HG02759 (cell line): ENCODE results near the gene ANKRD16.
"Not testable (repeated sequence)": the region's sequence is repeated elsewhere in the genome, so short reads cannot be mapped to it uniquely, and the experiment has no call there.

Experiments used
- ATAC-seq: cut with Tn5 transposase; IDR thresholded peaks from one replicate; pipeline ENCODE4 v1.9.1; 2021; ENCODE audit warnings: mild to moderate bottlenecking, moderate library complexity; ENCODE audit not compliant: unreplicated experiment

ANKRD16 gene

DNA sequence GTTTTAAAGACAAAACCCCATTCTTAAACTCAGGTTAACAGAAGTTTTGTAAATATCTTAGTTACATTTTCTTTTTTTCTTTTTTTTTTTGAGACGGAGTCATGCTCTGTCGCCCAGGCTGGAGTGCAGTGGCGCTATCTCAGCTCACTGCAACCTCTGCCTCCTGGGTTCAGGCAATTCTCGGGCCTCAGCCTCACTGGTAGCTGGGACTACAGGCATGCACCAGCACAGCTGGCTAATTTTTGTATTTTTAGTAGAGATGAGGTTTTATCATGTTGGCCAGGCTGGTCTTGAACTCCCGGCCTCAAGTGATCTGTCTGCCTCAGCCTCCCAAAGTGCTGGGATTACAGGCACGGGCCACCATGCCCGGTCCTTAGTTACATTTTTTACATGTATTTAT is 12.7 kb downstream of the ANKRD16 start:
- ATAC-seq, result not testable (repeated sequence)

DNA sequence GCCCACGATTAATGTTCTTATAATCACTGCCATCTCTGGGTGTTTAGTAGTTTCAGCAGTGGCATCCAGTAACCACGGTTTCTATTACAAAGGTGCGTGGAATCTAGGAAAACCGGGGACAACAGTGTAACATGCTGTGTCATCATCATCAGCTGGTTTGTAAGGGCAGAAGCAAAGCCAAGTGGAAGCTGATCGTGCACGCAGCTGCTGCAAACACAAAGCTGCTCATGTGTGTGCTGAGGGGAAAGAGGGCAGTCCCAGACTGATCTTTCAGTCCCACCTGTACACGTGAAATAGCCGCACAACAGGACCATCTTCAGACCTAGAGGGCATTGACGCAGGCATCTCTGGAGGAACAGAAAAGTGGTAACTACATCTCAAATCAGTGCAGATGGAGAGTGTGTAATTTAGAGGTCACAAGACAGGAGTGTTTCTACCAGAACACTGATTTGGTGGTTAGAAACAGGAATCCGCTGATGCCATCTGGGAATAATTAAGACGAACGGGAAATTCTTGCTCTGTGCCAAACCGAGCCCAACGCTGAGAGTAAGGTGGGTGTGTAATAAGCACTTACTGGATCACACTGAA is 13.4 kb downstream of the ANKRD16 start:
- ATAC-seq, result no peak

DNA sequence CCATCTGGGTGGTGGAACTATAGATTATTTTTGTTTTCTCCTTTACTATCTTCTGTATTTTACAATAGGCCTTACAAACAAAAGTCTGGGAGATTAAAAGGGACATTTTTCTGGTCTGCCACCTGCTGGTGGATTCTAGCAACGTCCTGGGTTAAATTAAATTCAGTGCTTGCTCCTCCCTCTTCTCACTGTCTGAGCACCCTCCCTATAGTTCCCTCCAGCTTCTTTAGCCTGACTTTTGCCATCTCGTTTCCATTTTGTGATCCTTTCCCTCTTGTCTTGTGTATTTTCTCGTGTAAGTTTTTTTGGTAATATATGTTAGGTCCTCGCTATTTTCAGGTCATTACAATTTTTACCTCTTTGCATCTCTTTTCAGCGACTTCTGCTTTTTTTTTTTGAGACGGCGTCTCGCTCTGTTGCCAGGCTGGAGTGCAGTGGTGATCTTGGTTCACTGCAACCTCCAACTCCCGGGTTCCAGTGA is 16.1 kb downstream of the ANKRD16 start:
- peak; percentile 80 for ATAC-seq

DNA sequence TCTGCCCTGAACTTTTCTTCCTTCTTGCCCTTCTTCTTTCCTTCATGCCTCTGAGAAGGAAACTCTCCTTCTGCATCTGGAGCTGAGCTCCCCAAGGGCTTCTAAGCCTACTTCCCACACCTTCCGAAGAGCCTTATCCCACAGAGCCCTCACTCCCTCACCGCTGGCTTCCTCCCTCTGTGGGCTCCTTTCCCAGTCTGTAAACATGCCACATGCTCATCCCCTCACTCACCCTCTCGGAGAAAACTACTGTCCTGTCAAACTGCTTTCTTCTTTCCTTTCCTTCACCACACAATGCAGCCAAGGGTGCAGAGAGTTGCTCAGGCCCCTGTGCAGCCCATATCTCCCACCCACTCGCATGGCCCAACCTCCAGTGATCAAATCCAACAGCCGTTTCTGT is 18.1 kb downstream of the ANKRD16 start:
- ATAC-seq, result no peak

DNA sequence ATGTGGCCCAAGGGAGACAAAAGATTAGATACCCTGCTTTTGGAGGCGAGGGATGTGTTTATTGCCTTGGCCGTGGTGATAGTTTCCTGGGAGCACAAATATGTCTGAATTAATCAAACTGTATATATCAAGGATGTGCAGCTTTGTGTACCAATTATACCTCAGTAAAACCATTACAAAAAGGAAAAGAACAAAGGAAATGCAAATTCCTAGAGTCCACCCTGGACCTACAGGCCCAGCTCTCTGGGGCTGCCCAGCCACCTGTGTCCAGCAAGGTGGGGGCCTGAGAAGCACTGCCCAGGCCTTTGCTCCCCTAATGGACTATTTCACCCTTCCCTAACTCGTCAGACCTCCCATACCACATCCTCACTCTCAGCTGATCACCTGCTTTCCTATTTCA is 20.5 kb downstream of the ANKRD16 start:
- no peak for ATAC-seq

DNA sequence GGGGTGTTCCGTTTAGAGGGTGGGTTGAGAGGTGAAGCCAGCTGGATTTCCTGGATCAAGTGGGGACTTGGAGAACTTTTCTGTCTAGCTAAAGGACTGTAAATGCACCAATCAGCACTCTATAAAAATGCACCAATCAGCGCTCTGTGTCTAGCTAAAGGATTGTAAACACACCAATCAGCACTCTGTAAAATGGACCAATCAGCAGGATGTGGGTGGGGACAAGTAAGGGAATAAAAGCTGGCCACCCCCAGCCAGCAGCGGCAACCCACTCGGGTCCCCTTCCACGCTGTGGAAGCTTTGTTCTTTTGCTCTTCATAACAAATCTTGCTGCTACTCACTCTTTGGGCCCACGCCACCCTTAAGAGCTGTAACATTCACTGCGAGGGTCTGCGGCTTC is 21.3 kb downstream of the ANKRD16 start:
- ATAC-seq, result not testable (repeated sequence)

DNA sequence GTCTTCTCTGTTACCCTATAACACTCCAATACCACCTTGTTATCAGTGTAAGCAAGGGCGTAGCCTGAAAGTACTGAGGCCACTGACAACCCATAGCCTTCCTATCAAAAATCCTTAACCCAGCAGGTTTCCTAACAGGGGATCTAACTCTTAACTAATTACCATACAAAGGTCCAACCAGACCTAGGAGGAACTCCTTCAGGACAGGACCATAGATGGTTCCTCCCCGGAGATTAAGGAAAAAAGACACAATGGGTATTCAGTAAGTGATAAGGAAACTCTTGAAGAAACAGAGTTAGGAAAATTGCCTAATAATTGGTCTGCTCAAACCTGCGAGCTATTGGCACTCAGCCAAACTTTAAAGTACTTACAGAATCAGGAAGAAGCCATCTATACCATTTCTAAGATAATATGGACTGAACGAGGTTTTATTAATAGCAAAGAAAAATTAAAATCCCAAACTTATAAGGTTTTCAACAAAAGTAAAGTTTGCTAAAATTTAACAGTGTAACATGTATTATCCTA is 22.5 kb downstream of the ANKRD16 start:
- not testable (repeated sequence) for ATAC-seq

DNA sequence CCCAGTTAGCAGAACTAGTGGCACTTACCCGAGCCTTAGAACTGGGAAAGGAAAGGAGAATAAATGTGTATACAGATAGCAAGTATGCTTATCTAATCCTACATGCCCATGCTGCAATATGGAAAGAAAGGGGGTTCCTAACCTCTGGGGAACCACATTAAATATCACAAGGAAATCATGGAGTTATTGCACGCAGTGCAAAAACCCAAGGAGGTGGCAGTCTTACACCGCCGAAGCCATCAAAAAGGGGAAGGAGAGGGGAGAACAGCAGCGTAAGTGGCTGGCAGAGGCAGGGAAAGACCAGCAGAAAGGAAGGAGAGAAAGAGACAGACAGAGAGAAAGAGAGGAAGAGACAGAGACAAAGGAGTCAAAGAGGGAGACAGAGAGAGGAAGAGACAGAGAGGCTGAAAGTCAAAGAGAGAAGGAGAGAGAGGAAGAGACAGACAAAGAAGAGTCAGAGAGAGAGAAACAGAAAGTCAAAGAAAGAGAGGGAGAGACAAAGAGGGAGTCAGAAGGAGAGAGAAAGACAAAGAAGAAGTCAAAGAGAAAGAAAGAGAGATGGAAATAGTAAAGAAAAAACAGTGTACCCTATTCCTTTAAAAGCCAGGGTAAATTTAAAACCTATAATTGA is 23.1 kb downstream of the ANKRD16 start:
- ATAC-seq, result not testable (repeated sequence)

DNA sequence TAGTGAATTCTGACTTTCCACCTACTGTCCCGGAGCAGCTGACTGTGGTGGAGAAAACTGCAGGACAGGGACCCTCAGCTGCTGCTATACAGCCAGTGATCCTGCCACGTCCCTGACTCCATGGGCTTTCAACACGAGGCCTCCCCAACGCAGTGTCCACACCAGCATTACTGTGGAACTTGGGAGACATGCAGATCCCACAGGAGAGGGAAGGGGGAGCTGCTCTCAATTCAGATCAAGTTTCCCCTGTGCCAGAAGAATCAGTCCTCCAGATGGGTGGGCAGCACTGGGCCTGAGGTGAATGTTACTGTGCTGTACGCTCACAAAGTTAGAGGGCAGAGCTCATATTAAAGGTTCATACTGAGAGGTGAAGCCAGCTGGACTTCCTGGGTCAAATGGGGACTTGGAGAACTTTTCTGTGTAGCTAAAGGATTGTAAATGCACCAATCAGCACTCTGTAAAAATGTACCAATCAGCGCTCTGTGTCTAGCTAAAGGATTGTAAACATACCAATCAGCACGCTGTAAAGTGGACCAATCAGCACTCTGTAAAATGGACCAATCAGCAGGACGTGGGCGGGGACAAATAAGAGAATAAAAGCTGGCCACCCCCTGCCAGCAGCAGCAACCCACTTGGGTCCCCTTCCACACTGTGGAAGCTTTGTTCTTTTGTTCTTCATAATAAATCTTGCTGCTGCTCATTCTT is 26.6 kb downstream of the ANKRD16 start:
- not testable (repeated sequence) for ATAC-seq

DNA sequence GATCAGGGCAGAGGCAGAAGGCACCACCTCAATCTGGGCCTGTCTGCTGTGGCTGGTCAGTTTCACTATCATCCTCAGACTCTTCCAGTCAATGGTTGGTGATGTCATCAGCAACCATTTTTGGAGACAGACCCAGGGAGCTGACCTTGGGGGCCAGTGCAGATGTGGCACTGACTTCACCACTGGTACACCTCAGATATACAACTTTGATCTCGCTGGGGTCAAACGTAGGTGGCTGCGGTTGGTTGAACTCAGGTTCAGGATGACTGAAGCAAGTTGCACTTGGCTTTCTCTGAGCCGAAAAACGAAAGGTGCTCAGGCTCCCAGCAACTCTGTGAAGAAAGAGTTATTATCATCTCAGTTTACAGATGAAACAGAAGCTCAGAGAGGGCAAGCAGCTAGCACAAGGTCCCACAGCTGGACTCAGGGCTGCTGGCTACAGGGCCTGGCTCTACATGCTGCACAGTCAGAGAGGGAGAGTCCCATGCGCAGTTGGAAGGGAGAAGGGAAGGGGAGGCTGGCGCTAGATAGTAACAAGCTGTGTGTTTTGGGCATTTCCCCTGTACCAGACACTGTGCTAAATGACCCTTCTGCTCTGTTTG is 27.2 kb downstream of the ANKRD16 start:
- ATAC-seq, result peak; percentile 94

DNA sequence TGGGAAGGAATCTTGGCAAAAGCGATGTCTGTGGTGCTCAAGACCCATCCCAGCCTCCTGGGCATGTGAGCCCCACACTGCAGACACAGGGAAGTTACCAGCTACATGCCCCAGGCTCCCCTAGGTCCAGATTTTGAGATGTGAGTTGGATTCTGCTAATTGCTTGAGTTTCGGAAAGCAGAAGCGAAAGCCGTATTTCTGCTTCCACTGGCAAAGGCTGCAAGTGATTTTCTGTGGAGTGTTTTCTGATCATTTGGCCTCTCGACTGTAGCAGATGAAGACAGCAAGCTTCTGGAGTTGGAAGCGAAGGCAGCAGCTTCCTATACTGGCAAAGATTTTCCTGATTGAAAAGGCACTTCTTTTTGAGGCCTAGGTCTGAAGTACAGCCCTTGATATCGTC is 29.6 kb downstream of the ANKRD16 start:
- no peak for ATAC-seq

DNA sequence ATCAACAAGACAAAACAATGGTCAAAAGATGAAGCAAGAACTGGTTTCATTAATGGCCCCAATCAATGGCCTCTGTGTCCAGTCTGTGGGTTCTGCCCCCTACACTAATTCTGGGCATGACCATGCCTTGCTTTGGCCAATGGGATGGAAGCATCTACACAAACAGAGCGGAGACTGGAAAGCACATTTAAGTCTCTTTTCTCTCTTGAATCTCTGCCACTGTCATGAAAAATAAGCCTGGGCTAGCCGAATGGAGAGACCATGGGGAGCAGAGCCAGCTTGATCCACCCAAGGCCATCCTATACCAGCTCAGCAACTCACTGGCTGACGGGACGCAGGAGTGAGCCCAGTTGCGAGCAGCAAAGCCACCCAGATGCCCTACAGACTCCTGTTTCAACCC is 30.9 kb downstream of the ANKRD16 start:
- ATAC-seq, result no peak

DNA sequence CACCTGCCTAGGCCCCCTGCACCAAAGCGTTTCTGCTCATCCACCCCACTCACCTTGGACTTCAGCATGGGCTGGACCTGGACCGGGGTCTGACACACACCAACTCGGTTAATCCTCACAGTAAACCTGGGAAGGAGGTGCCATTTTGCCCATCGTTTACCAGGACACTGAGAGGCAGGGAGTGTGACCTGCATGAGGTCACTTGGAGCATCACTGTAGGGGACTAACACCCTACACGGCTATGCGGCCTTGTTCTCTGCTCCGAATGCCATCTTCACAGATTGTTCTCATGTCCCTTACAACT is 33.0 kb downstream of the ANKRD16 start:
- no peak for ATAC-seq

DNA sequence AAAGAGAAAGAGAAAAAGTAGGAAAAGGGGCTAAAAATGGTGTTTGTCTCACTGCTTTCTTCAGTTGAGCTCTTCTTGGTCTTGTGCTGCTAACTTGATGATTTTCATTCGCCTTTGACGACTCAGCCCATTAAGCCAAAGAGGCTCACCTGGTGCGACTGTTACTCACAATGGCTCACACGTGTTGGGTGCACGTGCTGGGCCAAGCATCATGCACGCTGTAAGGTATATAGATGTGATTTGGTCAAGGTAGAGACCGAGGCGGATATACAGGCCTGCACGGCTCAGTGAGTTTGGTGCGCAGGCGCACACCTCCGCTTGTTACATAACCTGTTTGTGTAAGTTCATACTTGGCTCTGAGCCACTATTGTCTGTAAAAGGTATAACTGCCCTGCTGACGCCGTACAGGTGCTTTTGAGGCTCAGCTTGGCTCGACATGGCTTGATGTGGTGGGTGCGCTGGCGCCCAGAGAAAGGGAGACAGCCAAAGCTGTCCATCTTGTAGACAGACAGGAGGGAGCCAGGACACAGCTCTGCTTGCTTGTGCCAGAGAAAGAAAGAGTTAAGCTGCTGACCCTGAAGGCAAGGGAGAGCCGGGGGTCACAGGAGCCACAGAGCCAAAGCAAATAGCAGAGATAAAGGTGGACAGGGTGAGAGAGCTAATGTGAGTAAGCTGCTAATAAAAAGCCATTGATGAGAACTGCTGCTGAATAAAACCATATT is 33.6 kb downstream of the ANKRD16 start:
- no peak for ATAC-seq

DNA sequence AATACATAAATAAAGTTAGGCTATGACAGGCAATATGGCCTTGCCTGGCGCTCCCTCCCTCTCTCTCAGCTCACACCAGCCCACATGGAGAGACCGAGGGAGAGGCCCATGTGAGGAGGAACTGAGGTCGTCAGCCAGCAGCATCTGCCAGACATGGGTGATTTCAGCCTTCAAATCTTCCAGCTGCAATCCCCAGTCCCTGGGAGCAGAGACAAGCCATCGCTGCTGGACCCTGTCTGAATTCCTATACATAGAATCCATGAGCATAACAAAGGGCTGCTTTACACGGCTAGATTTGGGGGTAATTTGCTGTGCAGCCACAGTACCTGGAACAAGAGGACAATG is 35.6 kb downstream of the ANKRD16 start:
- no peak for ATAC-seq

DNA sequence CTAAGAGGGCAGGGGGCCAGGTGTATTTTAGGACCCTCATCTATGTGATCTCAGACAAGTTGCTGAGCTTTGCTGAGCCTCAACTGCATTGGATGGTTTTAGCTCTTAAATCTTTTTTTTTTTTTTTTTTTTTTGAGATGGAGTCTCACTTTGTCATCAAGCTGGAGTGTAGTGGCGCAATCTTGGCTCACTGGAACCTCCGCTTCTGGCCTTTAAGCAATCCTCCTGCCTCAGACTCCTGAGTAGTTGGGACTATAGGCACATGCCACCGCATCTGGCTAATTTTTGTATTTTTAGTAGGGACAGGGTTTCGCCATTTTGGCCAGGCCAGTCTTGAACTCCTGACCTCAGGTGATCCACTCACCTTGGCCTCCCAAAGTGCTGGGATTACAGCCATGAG is 43.0 kb downstream of the ANKRD16 start:
- not testable (repeated sequence) for ATAC-seq

DNA sequence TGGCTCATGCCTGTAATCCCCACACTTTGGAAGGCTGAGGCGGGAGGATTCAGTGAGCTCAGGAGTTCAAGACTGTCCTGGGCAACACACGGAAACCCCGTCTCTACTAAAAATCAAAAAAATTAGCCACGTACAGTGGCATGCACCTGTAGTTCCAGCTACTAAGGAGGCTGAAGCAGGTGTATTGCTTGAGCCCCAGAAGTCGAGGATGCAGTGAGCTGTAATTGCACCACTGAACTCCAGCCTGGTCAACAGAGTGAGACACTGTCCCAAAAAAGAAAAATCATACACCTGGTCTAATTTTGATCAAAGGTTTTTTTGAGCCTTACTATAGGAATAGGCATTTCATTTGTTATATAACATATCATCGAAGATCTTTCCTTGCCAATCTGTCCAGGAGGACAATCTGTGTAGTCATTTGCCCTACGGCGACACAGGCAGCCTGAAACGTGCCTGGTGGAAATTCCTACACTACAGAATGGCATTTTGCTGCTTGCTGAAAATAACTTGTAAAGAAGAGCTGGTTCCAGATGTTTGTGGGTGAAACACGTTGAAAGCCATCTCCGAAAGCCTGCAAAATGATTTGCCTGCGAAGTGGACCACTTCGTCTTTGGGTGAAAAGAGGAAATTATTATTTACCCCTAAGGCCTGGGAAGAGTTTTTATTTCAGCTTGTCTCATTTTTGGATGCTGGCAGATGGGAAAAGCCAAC is 45.2 kb downstream of the ANKRD16 start:
- ATAC-seq, result no peak

DNA sequence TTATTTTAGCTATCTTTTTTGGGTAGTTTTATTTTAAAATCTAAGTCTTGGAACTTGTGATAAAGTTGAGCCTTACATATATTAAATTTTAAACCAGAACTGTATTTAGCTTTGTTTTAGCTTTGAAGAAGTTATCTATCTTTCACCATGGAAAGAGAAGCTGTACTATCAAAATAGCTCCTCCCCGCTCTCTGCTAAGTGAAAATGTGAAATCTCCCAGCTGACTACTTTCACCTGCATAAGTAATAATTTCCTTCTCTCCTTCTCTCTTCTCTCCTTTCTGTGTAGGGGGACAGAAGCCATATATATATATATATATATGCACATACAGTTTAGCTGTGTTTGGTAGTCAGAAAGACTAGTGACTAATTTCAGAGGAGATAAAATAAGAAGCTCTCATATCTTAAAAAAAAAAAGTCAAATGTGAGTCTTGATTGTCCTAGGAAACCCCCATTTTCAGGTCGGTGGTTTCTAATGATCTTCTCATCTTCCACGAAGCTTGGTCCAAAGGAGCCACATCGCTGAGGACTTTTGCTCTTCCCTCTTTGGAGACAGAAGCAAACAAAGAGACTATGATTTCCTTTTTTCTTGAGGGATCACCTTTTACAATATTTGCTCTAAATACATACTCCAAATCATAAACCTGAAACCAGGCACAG is 45.9 kb downstream of the ANKRD16 start:
- no peak for ATAC-seq

DNA sequence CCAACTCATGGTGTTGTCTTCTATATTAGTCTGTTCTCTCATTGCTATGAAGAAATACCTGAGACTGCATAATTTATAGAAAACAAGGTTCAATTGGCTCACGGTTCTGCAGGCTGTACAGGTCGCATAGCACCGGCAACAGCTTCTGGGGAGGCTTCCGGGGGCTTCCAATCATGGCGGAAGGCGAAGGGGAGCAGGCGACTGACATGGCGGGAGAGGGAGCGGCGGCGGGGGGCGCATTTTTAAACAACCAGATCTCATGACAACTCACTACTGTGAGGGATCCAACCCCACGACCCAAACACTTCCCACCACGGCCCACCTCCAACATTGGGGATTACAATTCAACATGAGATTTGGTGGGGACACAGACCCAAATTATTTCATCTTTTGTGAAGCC is 47.7 kb downstream of the ANKRD16 start:
- ATAC-seq, result no peak
